HG03095 (cell line): ENCODE results near the gene STARD13.

Experiments
- ATAC-seq: cut with Tn5 transposase; IDR thresholded peaks from one replicate; pipeline ENCODE4 v1.9.1; 2021; ENCODE audit warnings: moderate library complexity; ENCODE audit not compliant: unreplicated experiment

Gene STARD13

GRCh38 chr13:33153421-33154404, 131.8 kb downstream of the STARD13 start:
- no peak for ATAC-seq

- ATAC-seq = no peak
These were observed 133.2 kb downstream of the STARD13 start for GRCh38 chr13:33152389-33152788.

GRCh38 chr13:33150662-33151061, 134.9 kb downstream of the STARD13 start:
- no peak for ATAC-seq

- ATAC-seq = no peak
These were observed 135.4 kb downstream of the STARD13 start for GRCh38 chr13:33150126-33150525.

- ATAC-seq = no peak
These were observed 137.7 kb downstream of the STARD13 start for GRCh38 chr13:33147832-33148231.

GRCh38 chr13:33146843-33147611, 138.5 kb downstream of the STARD13 start:
- ATAC-seq = peak; percentile 86

- no peak for ATAC-seq
These were observed 139.9 kb downstream of the STARD13 start for GRCh38 chr13:33145667-33146066.

GRCh38 chr13:33144358-33144784, 141.2 kb downstream of the STARD13 start:
- no peak for ATAC-seq

GRCh38 chr13:33139780-33140535, 145.6 kb downstream of the STARD13 start:
- no peak for ATAC-seq

- ATAC-seq = no peak
These were observed 146.4 kb downstream of the STARD13 start for GRCh38 chr13:33139184-33139583.

GRCh38 chr13:33138441-33138840, 147.1 kb downstream of the STARD13 start:
- no peak for ATAC-seq

GRCh38 chr13:33137721-33138120, 147.8 kb downstream of the STARD13 start:
- no peak for ATAC-seq

GRCh38 chr13:33135097-33135496, 150.5 kb downstream of the STARD13 start:
- no peak for ATAC-seq

GRCh38 chr13:33134213-33134612, 151.3 kb downstream of the STARD13 start:
- no peak for ATAC-seq

GRCh38 chr13:33132644-33133440, 152.7 kb downstream of the STARD13 start:
- ATAC-seq = no peak

- ATAC-seq = no peak
These were observed 155.7 kb downstream of the STARD13 start for GRCh38 chr13:33129886-33130285.

- ATAC-seq = no peak
These were observed 156.3 kb downstream of the STARD13 start for GRCh38 chr13:33129094-33129832.

GRCh38 chr13:33128134-33128533, 157.4 kb downstream of the STARD13 start:
- ATAC-seq = no peak

GRCh38 chr13:33127009-33127551, 158.5 kb downstream of the STARD13 start:
- ATAC-seq = no peak
